ENCODE measurements around the gene GPR26.

The GPR26 gene

DNA sequence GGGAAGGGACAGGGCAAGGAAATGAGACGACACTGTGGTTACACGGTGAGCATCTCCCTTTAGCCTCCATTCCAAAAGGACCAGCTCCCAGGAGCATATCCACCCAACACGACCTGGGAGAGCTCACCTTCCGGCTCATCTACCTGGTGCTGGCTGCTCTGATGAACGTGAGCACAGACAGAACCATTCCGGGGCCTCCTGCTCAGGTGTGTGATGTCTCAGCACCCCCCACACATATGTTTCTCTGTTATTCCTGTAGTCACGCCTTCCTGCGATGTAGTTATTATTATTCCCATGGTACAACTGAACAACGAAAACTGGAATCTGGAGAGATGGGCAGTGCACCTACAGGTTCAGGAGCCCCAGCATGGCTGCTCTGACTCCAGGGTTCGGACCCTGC is 20.5 kb upstream of the GPR26 start:
- DNase-seq (ENCODE audit: low read depth in 2 of 3, low spot score in 1 of 3), result no peak

DNA sequence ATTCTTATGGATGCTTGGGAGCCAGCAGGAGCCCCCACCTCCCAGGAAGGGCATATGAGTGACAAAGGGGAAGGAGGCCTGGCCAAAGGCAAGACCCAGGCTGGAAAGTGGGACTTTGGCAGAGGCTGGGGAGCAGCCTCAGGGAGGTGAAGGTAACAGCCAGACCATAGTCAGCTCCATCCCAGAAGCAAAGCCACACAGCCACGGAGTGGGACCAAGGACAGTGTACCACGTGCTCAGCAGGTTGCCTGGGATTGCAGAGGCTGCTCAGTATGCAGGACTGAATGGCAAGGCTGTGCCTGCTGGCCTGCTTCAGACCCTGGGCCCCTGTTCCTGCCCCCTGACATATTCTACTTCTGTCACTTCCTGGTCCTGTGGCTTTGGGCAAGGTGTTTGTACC is 17.6 kb upstream of the GPR26 start:
- DNase-seq (ENCODE audit: low read depth in 2 of 3, low spot score in 1 of 3), result no peak

DNA sequence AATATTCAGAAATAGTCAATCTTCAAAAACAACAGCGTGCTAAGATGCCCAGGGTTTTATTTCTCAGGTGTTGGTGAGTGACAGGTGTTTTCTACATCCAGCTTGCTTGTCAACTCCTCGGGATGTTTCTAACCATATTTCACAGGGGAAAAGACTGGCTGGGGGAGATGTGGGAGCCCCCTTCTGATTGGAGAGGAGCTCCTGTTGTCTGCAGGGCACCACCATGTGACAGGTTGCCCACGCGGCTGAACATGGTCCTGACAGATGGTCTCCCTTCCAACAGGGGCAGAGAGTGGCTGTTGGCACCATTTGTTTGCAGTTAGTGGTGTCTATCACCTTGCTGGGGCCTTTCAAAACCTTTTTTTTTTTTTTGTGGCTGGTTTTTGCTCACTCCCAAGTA is 16.5 kb upstream of the GPR26 start:
- DNase-seq (ENCODE audit: low read depth in 2 of 3, low spot score in 1 of 3), result no peak

DNA sequence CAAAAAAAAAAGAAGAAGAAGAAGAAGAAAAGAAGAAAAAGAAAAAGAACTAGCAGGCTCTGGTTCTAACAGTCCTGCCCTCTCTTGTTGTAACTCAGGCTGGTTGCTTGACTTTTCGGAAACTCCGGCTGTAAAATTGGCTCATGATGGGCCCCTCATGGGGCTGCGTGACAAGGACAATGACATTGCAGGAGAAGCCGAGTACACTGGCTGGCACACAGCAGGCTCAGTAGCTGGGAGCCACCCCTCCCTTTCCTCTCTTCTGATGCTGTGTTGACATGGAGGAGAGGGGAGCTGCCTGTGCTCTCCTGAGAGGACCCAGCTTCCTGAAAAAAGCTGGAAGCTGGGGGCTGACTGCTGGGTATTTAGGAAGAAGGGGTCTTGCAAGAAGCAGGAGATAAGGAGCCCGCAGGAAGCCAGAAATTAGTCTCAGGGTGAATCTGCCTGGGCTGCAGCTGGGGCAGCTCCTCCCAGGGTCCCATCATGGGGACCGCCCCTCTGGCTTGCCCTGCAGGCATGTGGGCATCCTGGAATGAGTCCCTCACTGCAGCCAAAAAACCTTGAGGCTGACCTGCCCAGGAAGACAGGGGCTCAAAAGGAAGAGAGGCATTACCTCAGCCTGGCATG is 14.6 kb upstream of the GPR26 start:
- no peak for DNase-seq (ENCODE audit: low read depth in 2 of 3, low spot score in 1 of 3)

DNA sequence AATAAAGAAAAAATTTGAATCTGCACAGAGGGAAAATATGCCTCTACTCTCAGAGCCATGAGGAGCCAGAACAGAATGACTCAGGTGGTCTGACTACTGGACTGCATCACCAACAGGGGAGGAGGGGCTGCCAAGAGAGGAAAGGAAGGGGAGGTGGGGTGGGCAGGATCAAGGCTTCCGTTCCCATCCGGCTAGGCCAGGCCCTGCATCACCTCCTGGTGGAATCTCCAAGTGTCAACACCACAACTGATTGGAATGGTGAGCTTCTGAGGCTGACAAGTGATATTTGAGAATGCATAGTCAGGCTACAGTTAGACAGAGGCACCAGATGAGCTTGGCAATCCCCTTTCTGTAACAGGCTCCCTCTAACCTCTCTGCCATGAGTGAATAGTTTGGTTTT is 10.4 kb upstream of the GPR26 start:
- no peak for DNase-seq (ENCODE audit: low read depth in 2 of 3, low spot score in 1 of 3)

DNA sequence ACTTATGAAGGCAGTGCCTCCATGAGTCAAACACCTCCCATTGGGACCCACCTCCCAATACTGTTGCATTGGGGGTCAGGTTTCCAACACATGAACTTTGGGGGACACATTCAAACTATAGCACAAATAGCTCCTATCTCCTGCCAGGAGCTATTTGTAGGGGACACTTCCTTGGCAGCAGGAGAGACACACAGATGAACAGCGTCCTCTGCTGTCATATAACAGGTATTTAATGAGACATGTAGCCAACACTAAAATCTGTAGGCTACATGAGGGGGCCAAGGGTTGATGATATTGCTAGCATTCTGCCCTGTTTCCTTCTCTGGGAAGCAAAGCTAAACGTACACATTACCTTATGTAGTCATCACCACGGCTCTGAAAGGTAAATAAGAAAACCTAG is 2.6 kb upstream of the GPR26 start:
- DNase-seq (ENCODE audit: low read depth in 2 of 3, low spot score in 1 of 3), result no peak

DNA sequence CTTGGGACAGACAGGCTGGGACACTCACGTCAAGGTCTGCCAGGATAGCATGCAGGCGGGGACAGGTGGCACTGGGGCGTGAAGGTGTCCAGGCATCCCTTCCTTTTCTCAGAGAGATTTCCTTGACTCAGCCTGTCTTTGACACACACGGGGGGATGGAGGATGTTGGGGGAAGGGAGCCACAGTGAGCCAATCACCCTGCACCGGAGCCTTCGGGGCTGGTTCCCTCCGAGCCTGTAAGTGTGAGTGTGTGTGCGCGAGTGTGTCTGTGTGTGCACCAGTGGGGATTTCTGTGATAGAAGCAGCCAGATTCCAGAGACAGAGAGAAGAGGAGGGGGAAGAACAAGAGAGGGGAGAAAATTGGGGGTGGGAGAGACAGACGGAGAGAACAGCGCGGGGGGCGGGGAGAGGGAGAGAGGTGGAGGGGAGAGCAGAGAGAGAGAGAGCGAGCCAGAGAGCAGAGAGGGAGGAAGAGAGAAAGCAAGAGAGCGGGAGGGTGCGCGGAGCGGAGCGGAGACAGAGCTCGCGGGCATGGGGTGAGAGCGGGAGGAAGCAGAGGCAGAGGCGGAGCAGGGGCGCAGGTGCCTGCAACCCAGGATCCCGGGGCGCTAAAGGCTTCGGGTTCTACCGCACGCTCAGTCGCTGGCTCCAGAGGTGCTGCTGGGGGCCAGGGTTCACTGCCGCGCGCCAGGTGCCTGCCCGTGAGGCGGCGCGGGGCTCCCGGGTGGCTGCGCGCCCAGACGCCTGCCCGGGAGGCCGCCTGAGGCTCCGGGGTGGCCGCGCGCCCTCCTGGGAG is 466 bp upstream of the GPR26 start:
- DNase-seq (ENCODE audit: low read depth in 2 of 3, low spot score in 1 of 3), result no peak

DNA sequence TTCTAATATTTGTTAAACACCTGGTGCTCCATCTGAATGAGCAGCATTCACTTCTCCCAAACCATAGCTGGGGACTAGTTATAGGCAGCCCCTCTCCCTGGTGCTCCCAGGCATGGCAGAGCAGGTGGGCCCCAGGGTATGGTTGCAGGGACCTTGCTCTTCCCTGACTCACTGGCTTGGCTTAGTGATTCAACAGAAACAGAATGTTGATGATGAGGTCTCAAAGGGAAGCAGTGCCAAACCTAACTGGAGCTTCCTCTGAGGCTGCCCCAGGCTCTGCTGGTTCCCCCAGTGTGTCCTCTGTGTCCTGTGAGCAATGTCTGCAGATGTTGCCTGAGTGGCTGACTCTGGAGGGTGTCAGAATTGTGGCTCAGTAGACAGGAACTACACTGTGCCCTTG is 3.7 kb downstream of the GPR26 start:
- no peak for DNase-seq (ENCODE audit: low read depth in 2 of 3, low spot score in 1 of 3)

DNA sequence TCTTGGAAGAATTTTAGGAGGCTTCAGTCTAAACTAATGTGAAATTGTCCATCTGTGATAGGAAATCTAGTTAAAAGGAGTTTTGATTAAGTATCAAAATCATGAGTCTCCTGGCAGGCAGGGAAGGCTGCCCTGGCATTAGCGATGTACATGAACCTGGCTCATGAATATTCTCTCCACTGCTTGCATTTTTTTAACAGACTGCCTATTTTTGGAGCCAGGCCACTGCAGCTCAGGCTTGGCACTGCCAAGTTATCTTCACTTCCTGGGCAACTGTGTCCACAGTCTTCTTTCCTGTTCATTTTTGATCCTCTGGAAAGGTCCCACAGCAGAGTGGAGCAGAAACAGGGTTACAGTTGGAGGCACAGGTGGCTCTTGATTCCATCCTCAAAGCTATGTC is 7.0 kb downstream of the GPR26 start:
- DNase-seq (ENCODE audit: low read depth in 2 of 3, low spot score in 1 of 3), result no peak

DNA sequence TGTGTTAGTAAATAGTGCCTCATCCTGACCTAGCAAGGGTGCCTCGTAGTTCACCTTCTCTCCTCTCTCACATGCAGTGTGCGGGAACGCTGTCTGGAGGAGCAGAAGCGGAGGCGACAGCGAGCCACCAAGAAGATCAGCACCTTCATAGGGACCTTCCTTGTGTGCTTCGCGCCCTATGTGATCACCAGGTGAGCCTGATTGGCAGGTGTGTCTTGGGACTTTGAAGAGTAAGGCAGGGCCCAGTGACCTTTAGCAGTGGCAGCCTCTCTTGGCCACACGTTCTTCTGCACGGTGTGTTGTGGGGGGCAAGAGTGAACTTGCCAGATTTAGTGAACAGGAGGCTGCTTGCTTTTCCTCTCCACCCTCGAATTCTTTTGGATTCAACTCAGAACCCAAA is 8.6 kb downstream of the GPR26 start:
- no peak for DNase-seq (ENCODE audit: low read depth in 2 of 3, low spot score in 1 of 3)

DNA sequence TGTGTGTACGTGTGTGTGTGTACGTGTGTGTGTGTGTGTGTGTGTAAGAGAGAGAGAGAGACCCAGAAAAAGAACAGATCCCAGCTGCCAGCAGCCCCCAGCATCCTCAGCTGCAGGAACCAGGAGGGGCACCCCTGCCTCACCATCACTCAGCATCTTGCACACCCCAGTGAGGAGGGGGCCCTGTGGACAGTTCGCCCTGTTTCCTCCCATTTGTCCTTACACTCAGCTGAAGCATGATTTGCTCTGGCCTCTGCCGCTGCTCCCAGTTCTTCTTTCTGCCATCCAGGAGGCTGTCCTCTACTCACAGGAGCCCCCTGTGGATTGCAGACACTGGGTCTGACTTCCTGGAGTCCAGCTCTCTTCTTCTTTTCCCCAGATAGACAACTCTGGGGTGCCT is 9.7 kb downstream of the GPR26 start:
- no peak for DNase-seq (ENCODE audit: low read depth in 2 of 3, low spot score in 1 of 3)

DNA sequence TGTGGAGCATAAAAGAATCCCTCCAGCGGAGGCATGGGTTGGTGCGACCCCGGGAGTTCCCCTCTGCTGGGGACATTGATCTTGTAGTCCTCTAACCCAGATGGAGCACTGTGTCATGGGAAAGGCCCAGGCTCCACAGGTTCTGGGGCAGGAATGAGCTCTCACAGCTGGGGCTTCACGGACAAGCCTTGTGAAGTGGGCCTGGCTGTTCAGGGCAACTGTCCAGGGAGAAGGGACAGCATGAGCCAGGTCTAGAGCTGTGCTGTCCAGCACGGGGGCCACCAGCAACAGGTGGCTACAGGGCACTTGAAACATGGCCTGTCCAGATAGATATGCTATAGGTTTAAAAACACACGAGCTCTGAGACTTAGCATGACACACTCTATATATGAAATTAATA is 11.4 kb downstream of the GPR26 start:
- DNase-seq (ENCODE audit: low read depth in 2 of 3, low spot score in 1 of 3), result no peak

DNA sequence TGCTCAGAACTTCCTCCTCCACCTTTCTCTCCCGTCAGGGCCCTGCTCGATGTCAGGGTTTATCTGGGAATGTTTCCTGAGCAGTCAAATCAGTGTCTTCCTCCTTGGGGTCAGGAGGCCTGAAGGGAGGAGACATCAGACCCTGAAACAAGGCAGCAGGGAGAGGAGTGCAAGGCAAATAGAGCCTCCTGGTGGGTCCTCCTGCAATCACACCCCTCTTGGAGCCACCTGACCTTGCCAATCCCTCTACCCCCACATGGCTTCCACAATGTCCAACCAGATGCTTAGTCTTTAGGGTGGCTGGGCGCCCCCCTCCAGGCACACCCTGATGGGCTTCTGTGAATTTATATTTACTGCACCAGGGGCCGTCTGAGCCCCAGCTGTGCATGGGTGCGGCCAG is 12.2 kb downstream of the GPR26 start:
- DNase-seq (ENCODE audit: low read depth in 2 of 3, low spot score in 1 of 3), result no peak

DNA sequence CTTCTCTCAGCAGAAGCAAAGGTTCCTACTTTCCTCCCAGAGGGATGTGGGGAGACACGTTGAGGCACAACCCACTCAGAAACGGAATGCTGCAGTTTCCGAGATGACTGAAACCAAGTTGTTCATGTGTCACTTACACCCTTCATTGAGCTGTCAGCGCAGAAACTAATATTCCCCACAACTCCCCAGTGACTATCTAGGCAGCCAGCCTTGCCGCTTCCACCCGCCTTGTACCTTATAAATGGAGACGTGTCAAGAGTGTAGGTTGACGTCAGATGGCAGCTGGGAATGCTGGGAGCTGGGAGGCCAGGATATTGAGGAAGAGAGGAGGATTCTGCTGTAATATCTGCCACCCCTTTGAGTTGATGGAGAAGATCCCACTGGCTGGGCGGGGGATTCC is 15.1 kb downstream of the GPR26 start:
- no peak for DNase-seq (ENCODE audit: low read depth in 2 of 3, low spot score in 1 of 3)

DNA sequence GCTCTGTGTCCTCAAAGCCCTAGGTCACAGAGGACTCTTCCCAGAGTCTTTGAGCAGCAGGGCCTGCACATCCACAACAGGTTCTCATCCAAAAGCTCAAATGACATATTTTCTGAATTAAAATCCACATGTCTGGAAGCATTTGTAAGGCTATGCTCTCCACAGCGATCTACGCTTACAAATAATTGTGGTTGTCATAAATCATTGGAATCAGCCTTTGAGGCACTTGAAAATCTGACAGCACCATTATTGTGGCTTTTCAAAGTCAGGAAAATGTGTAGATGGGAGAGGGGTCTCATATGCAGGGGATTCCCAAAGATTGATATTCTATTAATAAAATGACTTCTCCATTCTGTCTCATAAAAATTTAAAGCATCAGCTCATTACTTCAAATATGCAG is 16.3 kb downstream of the GPR26 start:
- DNase-seq (ENCODE audit: low read depth in 2 of 3, low spot score in 1 of 3), result no peak

DNA sequence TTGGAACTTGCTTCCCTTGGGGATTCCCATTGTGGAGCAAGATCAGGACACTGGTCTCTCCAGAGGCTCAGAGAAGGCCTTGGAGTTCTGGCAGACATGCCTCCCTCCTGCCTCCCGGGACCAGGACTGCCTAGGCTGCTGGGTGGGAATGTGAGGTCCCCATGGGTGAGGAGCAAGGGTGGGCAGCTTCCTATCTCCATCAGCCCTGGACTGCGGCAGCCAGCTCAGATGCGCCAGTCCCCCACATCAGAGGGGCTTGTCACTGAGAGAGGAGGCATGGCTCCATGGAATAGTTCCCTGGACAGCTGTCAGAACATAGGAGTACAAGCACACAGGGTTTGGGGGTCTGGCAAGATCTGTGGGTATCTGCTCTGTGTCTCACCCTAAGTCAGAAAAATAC is 17.3 kb downstream of the GPR26 start:
- no peak for DNase-seq (ENCODE audit: low read depth in 2 of 3, low spot score in 1 of 3)

DNA sequence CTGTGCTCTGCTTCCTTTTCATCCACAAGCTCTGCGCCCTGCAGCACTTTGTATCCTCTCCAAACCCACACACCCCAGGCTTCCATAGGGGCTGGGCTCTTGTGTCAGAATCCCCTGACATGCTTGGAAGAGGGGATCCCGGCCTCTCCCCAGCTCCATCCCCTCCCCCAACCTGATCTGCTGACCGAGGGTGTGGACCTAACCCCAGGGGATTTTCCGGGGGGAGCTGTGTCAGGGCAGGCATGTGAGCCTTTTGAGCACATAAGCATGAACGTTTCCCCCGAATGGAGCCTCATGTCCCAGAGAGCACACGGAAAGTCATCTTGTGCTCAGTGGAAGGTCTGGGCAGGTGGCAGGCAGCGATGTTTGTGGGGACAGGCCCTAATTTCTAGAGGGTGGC is 17.7 kb downstream of the GPR26 start:
- DNase-seq (ENCODE audit: low read depth in 2 of 3, low spot score in 1 of 3), result no peak

DNA sequence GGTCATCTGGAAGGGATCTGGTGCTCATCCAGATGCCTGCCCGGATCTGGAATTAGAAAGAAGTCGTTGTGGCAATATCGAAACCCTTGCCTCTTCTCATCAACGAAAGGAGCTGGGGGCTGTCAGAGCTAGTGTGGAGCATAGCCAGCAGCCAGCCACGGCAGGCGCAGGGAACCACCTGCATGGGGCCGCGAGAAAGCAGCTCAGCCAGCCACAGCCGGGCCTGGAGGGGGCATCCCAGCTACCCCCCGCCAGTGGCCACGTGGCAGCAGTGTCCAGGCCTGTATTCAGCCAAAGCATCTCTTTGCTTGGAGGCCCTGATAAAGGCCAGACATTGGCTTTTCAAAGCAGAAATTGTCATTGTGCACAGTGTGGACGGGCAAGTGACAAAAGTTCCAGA is 19.1 kb downstream of the GPR26 start:
- DNase-seq (ENCODE audit: low read depth in 2 of 3, low spot score in 1 of 3), result no peak

DNA sequence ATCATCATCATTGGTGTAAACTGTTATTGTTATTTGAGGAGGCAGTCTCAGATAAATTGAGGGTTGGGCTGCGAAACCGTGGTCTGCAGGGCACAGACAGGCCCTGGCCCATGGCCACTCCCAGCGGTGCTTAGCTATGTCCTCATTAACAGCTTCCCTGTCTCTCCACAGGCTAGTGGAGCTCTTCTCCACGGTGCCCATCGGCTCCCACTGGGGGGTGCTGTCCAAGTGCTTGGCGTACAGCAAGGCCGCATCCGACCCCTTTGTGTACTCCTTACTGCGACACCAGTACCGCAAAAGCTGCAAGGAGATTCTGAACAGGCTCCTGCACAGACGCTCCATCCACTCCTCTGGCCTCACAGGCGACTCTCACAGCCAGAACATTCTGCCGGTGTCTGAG is 21.6 kb downstream of the GPR26 start:
- DNase-seq (ENCODE audit: low read depth in 2 of 3, low spot score in 1 of 3), result no peak

DNA sequence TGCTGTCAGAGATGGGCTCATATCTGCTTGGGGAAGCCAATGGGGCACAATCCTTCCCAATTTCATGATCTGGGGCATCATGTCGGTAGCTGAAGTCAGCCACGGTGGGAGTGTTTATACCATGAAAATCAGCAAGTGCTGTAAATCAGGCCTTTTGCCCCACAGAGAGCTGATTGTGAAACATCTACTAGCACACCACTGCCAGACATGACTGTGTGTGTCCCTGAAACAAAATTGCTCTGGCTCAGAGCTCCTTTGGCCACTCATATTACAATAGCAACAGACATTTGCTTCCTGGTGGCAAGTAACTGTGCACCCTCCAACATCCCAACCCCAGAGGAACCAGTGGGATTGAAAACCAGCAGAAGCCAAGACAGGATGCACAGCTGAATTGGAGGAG is 23.7 kb downstream of the GPR26 start:
- no peak for DNase-seq (ENCODE audit: low read depth in 2 of 3, low spot score in 1 of 3)

DNA sequence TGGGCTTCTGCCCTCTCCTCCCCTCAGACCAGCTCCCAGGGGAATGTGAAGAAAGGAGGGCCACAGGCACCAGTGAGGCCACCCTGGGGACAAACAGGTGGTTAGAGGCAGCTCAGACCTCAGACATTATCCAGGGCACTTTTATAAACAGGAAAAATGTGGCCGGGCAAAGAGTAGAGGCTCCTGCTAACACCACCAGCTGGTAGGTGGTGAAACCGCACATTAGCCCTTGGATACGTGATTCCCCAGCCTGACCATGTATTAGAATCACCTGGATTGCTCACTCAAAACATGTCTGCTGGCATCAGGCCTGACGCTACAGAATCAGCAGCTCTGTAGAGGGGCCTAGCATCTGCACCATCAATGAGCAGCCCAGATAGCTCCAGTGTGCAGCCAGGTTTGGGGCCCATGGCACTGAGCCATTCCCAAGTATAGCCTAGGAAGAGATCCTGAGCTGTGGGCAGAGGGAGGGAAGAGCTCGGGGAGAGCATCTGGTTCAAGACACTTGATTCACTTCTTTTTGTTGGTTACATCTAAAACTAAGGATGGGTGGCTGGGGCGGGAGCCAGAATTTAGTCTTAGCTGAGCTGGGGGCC is 37.1 kb downstream of the GPR26 start:
- no peak for DNase-seq (ENCODE audit: low read depth in 2 of 3, low spot score in 1 of 3)

DNA sequence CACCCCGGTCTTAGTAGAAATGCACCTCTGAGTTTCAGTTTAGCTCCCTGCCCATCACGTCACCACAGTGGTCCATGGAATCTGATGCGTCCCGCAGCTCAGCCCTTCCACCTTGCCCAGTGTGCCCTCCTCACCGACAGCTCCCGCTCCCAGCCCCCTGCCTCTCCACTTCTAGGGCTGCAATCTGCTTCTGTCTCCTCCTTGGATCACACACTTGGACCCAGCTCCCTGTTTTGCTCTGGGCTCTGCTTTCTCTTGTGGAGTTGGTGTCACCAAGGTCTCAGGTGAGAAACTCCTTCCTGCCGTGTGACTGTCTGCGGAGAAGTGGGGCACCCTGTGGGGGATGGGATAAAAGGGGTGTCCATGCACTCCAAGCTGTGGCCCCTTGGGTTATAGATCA is 37.9 kb downstream of the GPR26 start:
- DNase-seq (ENCODE audit: low read depth in 2 of 3, low spot score in 1 of 3), result no peak

DNA sequence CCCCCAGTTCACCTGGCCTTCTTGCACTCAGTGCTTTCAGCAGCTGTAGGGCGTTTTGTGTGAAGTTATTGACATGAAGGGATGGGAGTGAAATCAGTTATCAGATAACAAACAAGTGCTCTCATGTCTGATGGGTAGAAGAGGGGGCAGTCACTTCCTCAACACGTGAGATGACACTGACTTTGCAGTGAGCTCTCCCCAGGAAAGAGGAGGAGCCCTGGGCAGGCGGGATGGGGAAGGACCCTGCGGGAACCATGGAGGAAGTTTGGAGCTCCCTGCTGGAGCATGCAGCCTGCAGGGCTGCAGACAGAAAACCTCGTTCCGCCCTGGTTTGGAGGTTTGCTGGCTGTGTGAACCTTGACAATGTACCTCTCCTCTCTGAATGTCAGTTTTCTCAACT is 38.7 kb downstream of the GPR26 start:
- no peak for DNase-seq (ENCODE audit: low read depth in 2 of 3, low spot score in 1 of 3)

All from stimulated activated CD4-positive, alpha-beta T cell treated with anti-CD3 and anti-CD28 coated beads, Interleukin-12 subunit alpha, Interleukin-12 subunit beta, amount 100 ng/mL, for 48 hours (primary cell).